A549 treated with CpdA at 1 μM for 4 hours (cell line): ENCODE measurements around the gene CPLX1. TPM values are rescaled to one million over a fixed set of nuclear protein-coding genes. Genes with fewer than 3 reads are reported as not detected.

Experiments used
- total RNA-seq: library from RNA; stranded (reverse); fragments of 200-300 nt; extraction: Qiagen RNA extraction; gene quantifications from 5 replicates; pipeline ENCODE4 v1.2.3, GENCODE V29; 2022; ENCODE audit warnings: low read depth

Gene CPLX1
- 0.57 to 0.93 TPM (median 0.69 TPM) in 5 replicates for total RNA-seq

DNA sequence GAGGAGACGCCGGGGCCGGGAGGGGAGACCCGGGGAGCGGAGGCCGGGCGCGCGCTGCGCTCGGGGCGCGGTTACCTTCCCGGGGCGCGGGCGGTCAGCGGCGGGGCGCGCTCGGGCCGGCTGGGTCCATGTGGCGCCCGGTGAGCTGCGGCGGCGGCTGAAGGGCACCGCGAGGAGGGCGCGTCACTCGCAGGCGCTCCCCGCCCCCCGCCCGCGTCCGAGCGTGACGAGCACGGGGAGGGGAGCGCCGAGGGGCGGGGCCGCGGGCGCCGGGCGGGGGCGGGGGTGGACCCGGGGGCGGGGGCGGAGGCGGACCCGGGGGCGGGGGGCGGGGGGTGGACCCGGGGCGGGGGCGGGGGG, at the start of gene CPLX1:
TSS of gene CPLX1 (minus strand) at position 159 of the 360 bp plus-strand sequence. CDS start 1,607 bp downstream, outside the sequence.

Other genes starting within 250 kb of the CPLX1 start
- not detected in 5 replicates for gene TMEM271, start 249.8 kb downstream of the CPLX1 start, total RNA-seq
- not detected in 5 replicates for gene PDE6B, start 200.6 kb downstream of the CPLX1 start, total RNA-seq
- gene ATP5ME, start 151.9 kb downstream of the CPLX1 start, total RNA-seq: 349 to 448 TPM (median 380 TPM) in 5 replicates
- gene MYL5, start 151.6 kb downstream of the CPLX1 start, total RNA-seq: 7.7 to 12.7 TPM (median 11.2 TPM) in 5 replicates
- 0.10 to 0.42 TPM (median 0.20 TPM) in 5 replicates for gene SLC49A3, start 137.0 kb downstream of the CPLX1 start, total RNA-seq
- 14.4 to 23.1 TPM (median 21.0 TPM) in 5 replicates for gene PCGF3, start 120.3 kb downstream of the CPLX1 start, total RNA-seq
- 35.8 to 55.6 TPM (median 51.7 TPM) in 5 replicates for gene GAK, start 106.2 kb upstream of the CPLX1 start, total RNA-seq
- gene TMEM175, start 106.3 kb upstream of the CPLX1 start, total RNA-seq: 8.6 to 10.6 TPM (median 8.8 TPM) in 5 replicates
- 5.2 to 9.2 TPM (median 6.7 TPM) in 5 replicates for gene DGKQ, start 147.4 kb upstream of the CPLX1 start, total RNA-seq
- 8.0 to 14.7 TPM (median 12.7 TPM) in 5 replicates for gene IDUA, start 160.9 kb upstream of the CPLX1 start, total RNA-seq
- 0.28 to 0.50 TPM (median 0.31 TPM) in 5 replicates for gene SLC26A1, start 167.3 kb upstream of the CPLX1 start, total RNA-seq
- gene FGFRL1, start 185.5 kb upstream of the CPLX1 start, total RNA-seq: 16.6 to 24.2 TPM (median 23.8 TPM) in 5 replicates